HUES64 (cell line): ENCODE results near the gene CRX. TPM values are rescaled to one million over a fixed set of nuclear protein-coding genes. Genes with fewer than 3 reads are reported as not detected.
A peak's percentile ranks its signal among the peaks of the same experiment; 100 is the strongest.
"Not testable (repeated sequence)": the region's sequence is repeated elsewhere in the genome, so short reads cannot be mapped to it uniquely, and the experiment has no call there.

Experiments used
- H3K27ac ChIP-seq: 2 replicates; pipeline ENCODE4 v1.7.0; 2013; ENCODE audit warnings: low read depth, low read length, inconsistent platforms
- H3K27me3 ChIP-seq: 2 replicates; pipeline ENCODE4 v1.6.1; 2013; ENCODE audit warnings: mild to moderate bottlenecking, low read length; ENCODE audit not compliant: insufficient read depth
- H3K36me3 ChIP-seq: 2 replicates; pipeline ENCODE4 v1.6.1; 2013; ENCODE audit warnings: mild to moderate bottlenecking, low read length; ENCODE audit not compliant: insufficient read depth
- H3K4me1 ChIP-seq: 2 replicates; pipeline ENCODE4 v1.6.1; 2013; ENCODE audit warnings: mild to moderate bottlenecking, low read length, moderate library complexity; ENCODE audit not compliant: insufficient read depth
- H3K4me3 ChIP-seq: 2 replicates; pipeline ENCODE4 v1.5.1; 2013; ENCODE audit warnings: mild to moderate bottlenecking, low read length, moderate library complexity
- H3K9ac ChIP-seq: 2 replicates; pipeline ENCODE4 v1.6.1; 2013; ENCODE audit warnings: mild to moderate bottlenecking, low read depth, low read length
- H3K9me3 ChIP-seq: 2 replicates; pipeline ENCODE4 v1.6.1; 2013; ENCODE audit warnings: low read depth, low read length; ENCODE audit not compliant: insufficient read depth
- WGBS: fragments of 150-250, 120-280 bp; methylation state at CpG from one replicate; pipeline ENCODE4 v1.1.7; 2013; ENCODE audit warnings: missing lambda C conversion rate; 5-methylcytosine and 5-hydroxymethylcytosine counted together
- polyA plus RNA-seq, 2 experiments: library from polyadenylated mRNA; stranded (reverse); fragments of 50-300 nt; gene quantifications; one replicate each; pipeline ENCODE4 v1.2.3, GENCODE V29; 2013

Gene CRX
- 0.15 TPM for polyA plus RNA-seq (2013, experiment 1 of 2)
- polyA plus RNA-seq (2013, experiment 2 of 2), result not detected

GRCh38 chr19:47821460-47822020 is at the start of gene CRX:
CRX (plus strand) TSS chr19:47821937; CDS start chr19:47834444, 12,507 bp downstream.
- H3K27me3 ChIP-seq, result no peaks in the 10 kb centered on the region
- no peak within 1 kb of the TSS for H3K9ac ChIP-seq
- H3K9me3 ChIP-seq, result no peaks in the 10 kb centered on the region
- H3K27ac ChIP-seq, result no peak within 1 kb of the TSS
- no peaks in the 10 kb centered on the region for H3K36me3 ChIP-seq
- H3K4me1 ChIP-seq, result peaks cover 27% of the 10 kb centered on the region
- H3K4me3 ChIP-seq, result no peak within 1 kb of the TSS
- WGBS, result 55% methylated on average over 14 of the region's 15 CpGs

- H3K27me3 ChIP-seq, result no peaks in the 10 kb centered on the region
- H3K36me3 ChIP-seq, result peaks cover 10% of the 10 kb centered on the region
- H3K9me3 ChIP-seq, result no peaks in the 10 kb centered on the region
- H3K27ac ChIP-seq, result peak overlapping the region; percentile 9; the same call in 1 of the 2 replicates
- H3K4me1 ChIP-seq, result peaks cover 4% of the 10 kb centered on the region; the same call in 1 of the 2 replicates
- 70% methylated on average over 4 of the region's 4 CpGs for WGBS
- H3K9ac ChIP-seq, result no peak overlapping the region
- no peak overlapping the region for H3K4me3 ChIP-seq
Measured at GRCh38 chr19:47776568-47776967, 45.2 kb upstream of the CRX start.

GRCh38 chr19:47777245-47778048 is 44.3 kb upstream of the CRX start:
- not testable (repeated sequence) for H3K9me3 ChIP-seq, H3K27me3 ChIP-seq, H3K4me1 ChIP-seq, H3K27ac ChIP-seq
- Histone ChIP-seq H3K36me3 (peaks cover 18% of the 10 kb centered on the region), H3K4me3 (peak overlapping the region; percentile 76), H3K9ac (peak overlapping the region; percentile 100)
- 81% methylated on average over 18 of the region's 23 CpGs for WGBS

GRCh38 chr19:47778049-47778953 is 43.4 kb upstream of the CRX start, which contains the start of gene SELENOW:
SELENOW (plus strand) TSS chr19:47778703; CDS start chr19:47778786, 83 bp downstream.
- Histone ChIP-seq H3K27me3 (no peaks in the 10 kb centered on the region), H3K27ac (peak within 1 kb of the TSS; percentile 100), H3K4me3 (peak within 1 kb of the TSS; percentile 76), H3K9me3 (no peaks in the 10 kb centered on the region), H3K9ac (peak within 1 kb of the TSS; percentile 100), H3K4me1 (peaks cover 4% of the 10 kb centered on the region; the same call in 1 of the 2 replicates), H3K36me3 (peaks cover 24% of the 10 kb centered on the region)
- WGBS, result under 1% methylated on average over 65 of the region's 65 CpGs

GRCh38 chr19:47778954-47779351 is 42.8 kb upstream of the CRX start:
- 3% methylated on average over 20 of the region's 20 CpGs for WGBS
- peak overlapping the region; percentile 76 for H3K4me3 ChIP-seq
- peaks cover 30% of the 10 kb centered on the region for H3K36me3 ChIP-seq
- peak overlapping the region; percentile 100 for H3K9ac ChIP-seq
- H3K4me1 ChIP-seq, result peaks cover 4% of the 10 kb centered on the region; the same call in 1 of the 2 replicates
- H3K9me3 ChIP-seq, result no peaks in the 10 kb centered on the region
- peak overlapping the region; percentile 100 for H3K27ac ChIP-seq
- no peaks in the 10 kb centered on the region for H3K27me3 ChIP-seq

- Histone ChIP-seq H3K4me1 (peaks cover 4% of the 10 kb centered on the region; the same call in 1 of the 2 replicates), H3K4me3 (peak overlapping the region; percentile 76)
Measured at GRCh38 chr19:47779524-47780214, 42.1 kb upstream of the CRX start.

GRCh38 chr19:47780215-47780551 is 41.6 kb upstream of the CRX start:
- Histone ChIP-seq H3K27ac (no peak overlapping the region), H3K9me3 (no peaks in the 10 kb centered on the region), H3K4me1 (peaks cover 4% of the 10 kb centered on the region; the same call in 1 of the 2 replicates), H3K4me3 (peak overlapping the region; percentile 76; the same call in 1 of the 2 replicates), H3K27me3 (no peaks in the 10 kb centered on the region), H3K36me3 (peaks cover 42% of the 10 kb centered on the region), H3K9ac (0 out of 2 replicates have a peak overlapping the region, but pooled peaks have one; percentile 33)
- 84% methylated on average over 6 of the region's 9 CpGs for WGBS

More at GRCh38 chr19:47779524-47780214, 42.1 kb upstream of the CRX start:
- Histone ChIP-seq H3K36me3 (peaks cover 37% of the 10 kb centered on the region), H3K27me3 (no peaks in the 10 kb centered on the region), H3K27ac (no peak overlapping the region), H3K9me3 (no peaks in the 10 kb centered on the region), H3K9ac (peak overlapping the region; percentile 100)
- whole genome bisulfite sequencing, result 81% methylated on average over 24 of the region's 24 CpGs

GRCh38 chr19:47781590-47782262 is 40.0 kb upstream of the CRX start:
- 94% methylated on average over 9 of the region's 9 CpGs for WGBS
- no peaks in the 10 kb centered on the region; the same call in 1 of the 2 replicates for H3K4me1 ChIP-seq
- no peak overlapping the region for H3K9ac ChIP-seq
- H3K36me3 ChIP-seq, result peaks cover 50% of the 10 kb centered on the region
- H3K9me3 ChIP-seq, result no peaks in the 10 kb centered on the region
- H3K27me3 ChIP-seq, result no peaks in the 10 kb centered on the region
- no peak overlapping the region for H3K27ac ChIP-seq
- H3K4me3 ChIP-seq, result no peak overlapping the region

GRCh38 chr19:47786566-47786965 is 35.2 kb upstream of the CRX start:
- H3K9me3 ChIP-seq, result no peaks in the 10 kb centered on the region
- no peak overlapping the region for H3K4me3 ChIP-seq
- H3K9ac ChIP-seq, result no peak overlapping the region
- H3K36me3 ChIP-seq, result peaks cover 40% of the 10 kb centered on the region
- 93% methylated on average over 7 of the region's 7 CpGs for WGBS
- no peak overlapping the region for H3K27ac ChIP-seq
- H3K4me1 ChIP-seq, result 0 out of 2 replicates have a peak, but pooled peaks cover 3% of the 10 kb centered on the region
- H3K27me3 ChIP-seq, result no peaks in the 10 kb centered on the region

GRCh38 chr19:47787307-47787706 is 34.4 kb upstream of the CRX start:
- H3K27ac ChIP-seq, H3K4me1 ChIP-seq, H3K9me3 ChIP-seq, H3K9ac ChIP-seq, H3K27me3 ChIP-seq, H3K4me3 ChIP-seq: not testable (repeated sequence)
- 95% methylated on average over 10 of the region's 10 CpGs for WGBS
- H3K36me3 ChIP-seq, result peaks cover 33% of the 10 kb centered on the region
